Prostate gland (tissue), 2 donors: ENCODE data around the gene RTCA.

Source experiments
- CTCF ChIP-seq, 4 experiments: fragments of 200-600 bp in 2 of 4; fragments of 450-650 bp in 2 of 4; sonication (generic) in 2 of 4; IDR thresholded peaks; 1 replicate in 3 of 4; 2 replicates in 1 of 4; pipeline ENCODE4 v1.5.1; 2016 to 2019; ENCODE audit warnings: antibody characterized with exemption in 4 of 4, mild to moderate bottlenecking in 2 of 4, moderate library complexity in 2 of 4
- POLR2A ChIP-seq: fragments of 450-650 bp; IDR thresholded peaks from one replicate; pipeline ENCODE4 v1.6.1; 2016; ENCODE audit warnings: antibody characterized with exemption, mild to moderate bottlenecking
- POLR2AphosphoS5 ChIP-seq: sonication (generic); formaldehyde crosslinking; IDR thresholded peaks from one replicate; pipeline ENCODE4 v1.6.1; 2017; ENCODE audit warnings: antibody characterized with exemption

- no peak for TF ChIP-seq CTCF (IDR thresholded peaks at IDR 0.05)
- no peak for TF ChIP-seq POLR2A
- TF ChIP-seq POLR2AphosphoS5 = no peak
Observed at GRCh38 chr1:100266741-100267140, 725 bp downstream of the RTCA start.
